Bronchial epithelial cell (primary cell): ENCODE measurements around the gene ACOXL. TPM values are rescaled to one million over a fixed set of nuclear protein-coding genes. Genes with fewer than 3 reads are reported as not detected.

Experiments used
- DNase-seq: peaks from one replicate; pipeline ENCODE4 v3.0.0-alpha.2; 2010; ENCODE audit warnings: low read depth
- FAIRE-seq: peaks from 2 replicates; lab custom pipeline; 2011; peaks lifted over from hg19 to GRCh38; lab: Jason Lieb, UNC
- H3K27me3 ChIP-seq: 2 replicates; pipeline ENCODE4 v1.5.1; 2011; ENCODE audit warnings: low read length; ENCODE audit not compliant: control insufficient read depth, insufficient read depth
- H3K36me3 ChIP-seq: 2 replicates; pipeline ENCODE4 v1.5.1; 2011; ENCODE audit warnings: low read length; ENCODE audit not compliant: control insufficient read depth, insufficient read depth
- H3K4me3 ChIP-seq: 2 replicates; pipeline ENCODE4 v1.5.1; 2011; ENCODE audit warnings: mild to moderate bottlenecking, low read depth, low read length, control low read depth
- CTCF ChIP-seq: IDR thresholded peaks from 2 replicates; pipeline ENCODE4 v1.5.1; 2011; ENCODE audit warnings: mild to moderate bottlenecking, moderate library complexity, low read length, control low read depth, inconsistent platforms; ENCODE audit not compliant: insufficient read depth, severe bottlenecking
- total RNA-seq: library from RNA; depleted of rRNA; stranded (reverse); fragments of >200 nt; gene quantifications from 2 replicates; pipeline ENCODE4 v1.2.1, GENCODE V29; 2014

The ACOXL gene
- total RNA-seq, 1 donor from 2014 or later, result not detected

GRCh38 chr2:110832740-110833139 is 100.4 kb downstream of the ACOXL start:
- no peaks in the 10 kb centered on the region for H3K36me3 ChIP-seq
- no peak overlapping the region for H3K4me3 ChIP-seq
- no peak for DNase-seq
- no peak for FAIRE-seq
- TF ChIP-seq CTCF, result no peak
- H3K27me3 ChIP-seq, result no peaks in the 10 kb centered on the region

GRCh38 chr2:110834134-110834827 is 101.9 kb downstream of the ACOXL start:
- Histone ChIP-seq H3K4me3 (no peak overlapping the region), H3K36me3 (no peaks in the 10 kb centered on the region), H3K27me3 (no peaks in the 10 kb centered on the region)
- DNase-seq (no peak), FAIRE-seq (no peak)
- no peak for TF ChIP-seq CTCF

- peaks cover 2% of the 10 kb centered on the region for H3K27me3 ChIP-seq
- no peak for TF ChIP-seq CTCF
- H3K36me3 ChIP-seq, result no peaks in the 10 kb centered on the region
- H3K4me3 ChIP-seq, result no peak overlapping the region
- FAIRE-seq, result no peak
- no peak for DNase-seq
Measured at GRCh38 chr2:110836671-110837070, 104.3 kb downstream of the ACOXL start.

- H3K27me3 ChIP-seq, result peaks cover 2% of the 10 kb centered on the region
- TF ChIP-seq CTCF, result no peak
- DNase-seq, result no peak
- peak; percentile 23 for FAIRE-seq
- H3K4me3 ChIP-seq, result no peak overlapping the region
- no peaks in the 10 kb centered on the region for H3K36me3 ChIP-seq
Measured at GRCh38 chr2:110837446-110838409, 105.4 kb downstream of the ACOXL start.

GRCh38 chr2:110838657-110839384 is 106.4 kb downstream of the ACOXL start:
- Histone ChIP-seq H3K36me3 (no peaks in the 10 kb centered on the region), H3K4me3 (no peak overlapping the region), H3K27me3 (peaks cover 2% of the 10 kb centered on the region)
- no peak for FAIRE-seq
- no peak for DNase-seq
- TF ChIP-seq CTCF, result no peak
